MCF 10A (cell line): Measurements from ENCODE around the gene IFI27L1. TPM values are rescaled to one million over a fixed set of nuclear protein-coding genes. Genes with fewer than 3 reads are reported as not detected.

Source experiments
- BruUV-seq: library from RNA; stranded (reverse); fragments of 400-500 nt; replicated peaks from 2 replicates; lab custom pipeline; 2021; lab: Mats Ljungman, UMichigan
- CTCF ChIA-PET: fragments of 300-600 bp; sonication (Branson Sonifier 250); formaldehyde crosslinking; extraction: SDS; loops from one replicate; lab custom pipeline; 2021; ENCODE audit warnings: antibody characterized with exemption, inconsistent platforms; lab: Yijun Ruan, JAX
- POLR2A ChIA-PET: fragments of 300-600, 350-650 bp; sonication (Branson Sonifier 250); formaldehyde crosslinking; extraction: SDS; loops from one replicate; lab custom pipeline; 2020; ENCODE audit warnings: antibody characterized with exemption, inconsistent platforms; lab: Yijun Ruan, JAX
- DNase-seq: peaks from one replicate; pipeline ENCODE4 v3.0.0-alpha.2; 2018; ENCODE audit not compliant: unreplicated experiment
- H3K27ac Mint-ChIP-seq: one replicate; pipeline ENCODE4 v1.8.0; 2022; ENCODE audit warnings: mild to moderate bottlenecking, low read depth, mixed read lengths; ENCODE audit not compliant: unreplicated experiment
- H3K27me3 Mint-ChIP-seq: one replicate; pipeline ENCODE4 v1.8.0; 2022; ENCODE audit warnings: mixed read lengths; ENCODE audit not compliant: insufficient read depth, unreplicated experiment
- H3K36me3 Mint-ChIP-seq: one replicate; pipeline ENCODE4 v1.8.0; 2022; ENCODE audit warnings: mild to moderate bottlenecking, moderate library complexity, mixed read lengths; ENCODE audit not compliant: insufficient read depth, unreplicated experiment
- H3K4me1 Mint-ChIP-seq: one replicate; pipeline ENCODE4 v1.8.0; 2022; ENCODE audit warnings: mixed read lengths; ENCODE audit not compliant: insufficient read depth, unreplicated experiment
- H3K4me3 Mint-ChIP-seq: one replicate; pipeline ENCODE4 v1.8.0; 2022; ENCODE audit warnings: mild to moderate bottlenecking, moderate library complexity, mixed read lengths; ENCODE audit not compliant: unreplicated experiment
- H3K9me3 Mint-ChIP-seq: one replicate; pipeline ENCODE4 v1.8.0; 2022; ENCODE audit warnings: mixed read lengths; ENCODE audit not compliant: unreplicated experiment
- CTCF ChIP-seq: fragments of 200-600 bp; IDR thresholded peaks from one replicate; pipeline ENCODE4 v1.8.0; 2022; ENCODE audit warnings: antibody characterized with exemption, mild to moderate bottlenecking; ENCODE audit not compliant: unreplicated experiment
- intact Hi-C: fragments of 100-400 bp; cut with micrococcal nuclease; formaldehyde crosslinking; loops from 2 replicates; pipeline ENCODE4 v1.14.1; 2022
- total RNA-seq: library from RNA; stranded (reverse); gene quantifications from 2 replicates; pipeline ENCODE4 v1.2.3, GENCODE V29; 2022

The IFI27L1 gene
- total RNA-seq, 1 experiment from 2014 or later = 18.4 TPM

GRCh38 chr14:94125659-94126418, 44.7 kb downstream of the IFI27L1 start:
- no peak for TF ChIP-seq CTCF
- Mint-ChIP-seq H3K4me3 (no peak overlapping the region), H3K27ac (no peak overlapping the region), H3K4me1 (peaks cover 12% of the 10 kb centered on the region), H3K36me3 (peaks cover 2% of the 10 kb centered on the region), H3K27me3 (no peaks in the 10 kb centered on the region), H3K9me3 (peaks cover 3% of the 10 kb centered on the region)
- DNase-seq = no peak
- intact Hi-C loops = no loop called here
- CTCF ChIA-PET = no interaction called here
- POLR2A ChIA-PET = no interaction called here
- no TSS peak for BruUV-seq

DNA sequence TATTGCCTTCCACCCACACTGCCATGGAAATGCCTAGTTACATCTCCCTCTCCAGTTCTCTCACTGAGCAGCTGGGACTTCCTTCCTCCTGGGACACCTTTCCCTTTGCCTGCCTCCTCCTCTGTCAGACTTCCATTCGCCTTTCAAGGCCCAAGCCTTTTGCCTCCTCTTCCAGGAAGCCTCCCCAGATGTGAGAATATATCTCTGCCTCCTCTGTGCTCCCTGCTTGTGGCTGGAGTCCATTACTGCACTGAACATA, 45.2 kb downstream of the IFI27L1 start:
- no peak for DNase-seq
- no peak overlapping the region for H3K27ac Mint-ChIP-seq
- no peaks in the 10 kb centered on the region for H3K9me3 Mint-ChIP-seq
- H3K4me3 Mint-ChIP-seq = no peak overlapping the region
- ChIA-PET POLR2A (no interaction called here), CTCF (no interaction called here)
- no TSS peak for BruUV-seq
- intact Hi-C loops = no loop called here
- TF ChIP-seq CTCF = no peak
- peaks cover 9% of the 10 kb centered on the region for H3K4me1 Mint-ChIP-seq
- no peaks in the 10 kb centered on the region for H3K27me3 Mint-ChIP-seq
- H3K36me3 Mint-ChIP-seq = no peaks in the 10 kb centered on the region

DNA sequence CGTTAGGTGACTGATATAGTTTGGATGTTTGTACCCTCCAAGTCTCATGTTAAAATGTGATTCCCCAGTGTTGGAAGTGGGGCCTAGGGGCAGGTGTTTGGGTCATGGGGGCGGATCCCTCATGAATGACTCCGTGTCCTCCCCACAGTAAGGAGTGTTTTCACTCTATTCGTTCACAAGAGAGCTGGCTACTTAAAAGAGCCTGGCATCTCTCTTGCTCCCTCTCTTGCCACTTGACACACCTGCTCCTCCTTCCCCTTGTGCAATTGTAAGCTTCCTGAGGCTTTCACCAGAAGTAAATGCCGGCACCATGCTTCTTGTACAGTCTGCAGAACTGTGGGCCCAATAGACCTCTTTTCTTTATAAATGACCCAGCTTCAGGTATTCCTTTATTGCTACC, 45.7 kb downstream of the IFI27L1 start:
- no peak for TF ChIP-seq CTCF
- ChIA-PET CTCF (interaction anchor here (1.6 kb wide), 1 partner anchor 10 kb away, joined by 4 read pairs; no protein-coding TSS in a partner anchor), POLR2A (interaction anchor here (4.4 kb wide), 1 partner anchor 46 kb away, joined by 31 read pairs; the partner anchor contains the start of genes DDX24 and IFI27L1)
- no peak overlapping the region for H3K4me3 Mint-ChIP-seq
- no peaks in the 10 kb centered on the region for H3K27me3 Mint-ChIP-seq
- no peaks in the 10 kb centered on the region for H3K9me3 Mint-ChIP-seq
- intact Hi-C loops = no loop called here
- no TSS peak for BruUV-seq
- H3K4me1 Mint-ChIP-seq = peaks cover 9% of the 10 kb centered on the region
- H3K27ac Mint-ChIP-seq = no peak overlapping the region
- DNase-seq = no peak
- H3K36me3 Mint-ChIP-seq = no peaks in the 10 kb centered on the region

DNA sequence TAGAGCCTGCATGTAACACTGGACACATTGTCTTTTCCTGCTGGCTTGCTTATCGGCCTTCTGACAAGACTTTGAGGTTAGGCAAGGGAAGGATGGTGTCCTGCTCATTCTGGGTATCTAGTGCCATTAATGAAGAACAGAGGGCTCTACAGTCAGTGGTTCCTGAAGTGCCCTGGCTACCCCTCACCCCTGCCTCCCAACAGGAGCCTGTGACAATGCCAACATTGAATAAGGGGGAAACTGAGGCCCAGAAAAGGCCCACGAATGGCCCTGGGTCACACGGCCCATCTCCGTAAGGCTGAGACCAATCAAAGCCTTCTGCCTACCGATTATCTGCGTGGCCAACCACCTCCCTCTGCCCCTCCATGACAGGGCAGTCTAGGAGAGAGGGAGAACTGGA, 46.2 kb downstream of the IFI27L1 start:
- no TSS peak for BruUV-seq
- intact Hi-C loops = no loop called here
- Mint-ChIP-seq H3K4me3 (no peak overlapping the region), H3K27me3 (no peaks in the 10 kb centered on the region), H3K4me1 (peaks cover 9% of the 10 kb centered on the region), H3K36me3 (no peaks in the 10 kb centered on the region), H3K27ac (no peak overlapping the region), H3K9me3 (no peaks in the 10 kb centered on the region)
- DNase-seq = no peak
- ChIA-PET POLR2A (interaction anchor here (4.4 kb wide), 1 partner anchor 46 kb away, joined by 31 read pairs; the partner anchor contains the start of genes DDX24 and IFI27L1), CTCF (interaction anchor here (0.5 to 2.1 kb wide), 5 partner anchors 9 to 1250 kb away, joined by 3 to 7 read pairs (median 4); no protein-coding TSS in a partner anchor)
- TF ChIP-seq CTCF = no peak
